Right renal pelvis (tissue), 4 donors: ENCODE measurements around the gene NOL7. TPM values are rescaled to one million over a fixed set of nuclear protein-coding genes. Genes with fewer than 3 reads are reported as not detected.

Experiments
- DNase-seq, 4 donors: peaks; one replicate each; pipeline ENCODE4 v3.0.0-alpha.2; 2013; ENCODE audit warnings: low read depth in 4 of 4, low spot score in 3 of 4, missing footprints in 1 of 4
- polyA plus RNA-seq, 4 donors: library from polyadenylated mRNA; unstranded; fragments of 120-200 nt; gene quantifications; one replicate each; pipeline ENCODE4 v1.2.1, GENCODE V29; 2013; ENCODE audit not compliant: insufficient read length in 4 of 4

NOL7 gene
- polyA plus RNA-seq, 4 donors: 88.0 to 97.0 (median 94.3) TPM

GRCh38 chr6:13593103-13593502 lies 22.0 kb upstream of the NOL7 start:
- no peak for DNase-seq

DNA sequence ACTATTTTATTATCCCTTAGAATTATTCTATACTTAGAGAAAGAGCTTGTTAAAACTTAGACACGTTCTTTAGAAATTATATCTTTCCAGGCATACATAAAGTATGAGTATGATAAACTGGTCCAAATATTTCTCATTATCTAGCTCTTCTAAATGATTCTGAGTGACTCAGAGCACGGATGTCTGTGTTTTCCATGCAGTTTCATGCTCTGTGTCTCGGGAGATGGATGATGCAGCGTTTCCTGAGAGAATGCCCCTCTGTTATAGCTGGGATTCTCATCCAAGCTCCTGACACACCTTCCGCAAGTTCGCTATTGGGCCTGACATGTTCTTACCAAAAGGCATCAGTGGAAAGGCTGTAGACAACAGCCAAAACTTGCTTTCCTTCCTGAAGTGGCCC lies 21.4 kb upstream of the NOL7 start:
- DNase-seq: no peak

GRCh38 chr6:13597073-13597472 lies 18.1 kb upstream of the NOL7 start:
- no peak for DNase-seq

- no peak for DNase-seq
These were observed 15.1 kb upstream of the NOL7 start for GRCh38 chr6:13600036-13600435.

DNA sequence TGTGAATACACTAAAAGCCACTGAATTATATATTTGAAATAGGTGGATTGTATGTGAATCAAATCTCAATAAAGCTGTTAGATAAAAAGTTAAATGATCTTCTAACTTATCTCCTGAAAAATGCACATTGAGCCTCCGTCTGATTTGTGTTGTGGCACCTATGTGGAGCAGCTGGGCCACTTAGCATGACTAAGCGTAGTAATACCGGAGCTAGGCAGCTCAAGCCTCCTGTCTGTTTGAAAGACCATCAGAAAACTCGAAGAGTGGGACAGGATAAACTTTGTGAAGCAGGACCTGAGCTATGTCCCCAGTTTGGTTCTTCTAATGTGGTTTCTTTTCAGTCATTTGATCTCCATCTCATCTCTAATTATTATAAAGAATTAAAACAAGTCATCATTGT lies 11.0 kb upstream of the NOL7 start:
- no peak for DNase-seq

- no peak for DNase-seq
These were observed 10.4 kb upstream of the NOL7 start for GRCh38 chr6:13604546-13605416.

- no peak for DNase-seq
These were observed 9.5 kb upstream of the NOL7 start for GRCh38 chr6:13605634-13606033.

GRCh38 chr6:13611715-13612114 lies 3.4 kb upstream of the NOL7 start:
- no peak for DNase-seq

DNA sequence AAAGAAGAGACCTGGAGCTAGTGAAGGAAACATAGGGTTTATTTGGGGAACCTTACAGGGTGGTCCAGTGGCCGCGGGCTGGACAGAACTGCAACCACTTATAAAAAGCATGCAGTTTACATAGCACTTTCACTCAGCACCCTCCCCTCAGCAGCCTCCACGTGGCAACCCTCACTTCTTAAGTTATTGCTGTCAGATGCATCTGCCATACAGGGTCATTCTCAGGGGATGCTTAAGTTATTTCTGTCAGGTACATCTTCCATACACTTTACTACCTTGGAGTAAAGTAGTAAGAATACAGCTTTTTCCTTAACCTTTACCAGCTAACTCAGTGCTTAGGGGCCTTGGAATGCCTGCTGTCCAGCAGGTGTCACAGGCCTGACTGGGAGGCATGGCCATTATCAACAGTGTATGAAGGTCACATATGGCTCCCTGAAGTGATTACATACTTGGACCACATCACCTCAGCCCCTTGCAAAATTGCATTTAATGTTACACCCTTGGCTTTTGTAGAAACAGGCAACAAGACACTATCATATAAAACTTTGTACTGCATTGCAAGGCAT lies 2.0 kb upstream of the NOL7 start:
- no peak for DNase-seq

DNA sequence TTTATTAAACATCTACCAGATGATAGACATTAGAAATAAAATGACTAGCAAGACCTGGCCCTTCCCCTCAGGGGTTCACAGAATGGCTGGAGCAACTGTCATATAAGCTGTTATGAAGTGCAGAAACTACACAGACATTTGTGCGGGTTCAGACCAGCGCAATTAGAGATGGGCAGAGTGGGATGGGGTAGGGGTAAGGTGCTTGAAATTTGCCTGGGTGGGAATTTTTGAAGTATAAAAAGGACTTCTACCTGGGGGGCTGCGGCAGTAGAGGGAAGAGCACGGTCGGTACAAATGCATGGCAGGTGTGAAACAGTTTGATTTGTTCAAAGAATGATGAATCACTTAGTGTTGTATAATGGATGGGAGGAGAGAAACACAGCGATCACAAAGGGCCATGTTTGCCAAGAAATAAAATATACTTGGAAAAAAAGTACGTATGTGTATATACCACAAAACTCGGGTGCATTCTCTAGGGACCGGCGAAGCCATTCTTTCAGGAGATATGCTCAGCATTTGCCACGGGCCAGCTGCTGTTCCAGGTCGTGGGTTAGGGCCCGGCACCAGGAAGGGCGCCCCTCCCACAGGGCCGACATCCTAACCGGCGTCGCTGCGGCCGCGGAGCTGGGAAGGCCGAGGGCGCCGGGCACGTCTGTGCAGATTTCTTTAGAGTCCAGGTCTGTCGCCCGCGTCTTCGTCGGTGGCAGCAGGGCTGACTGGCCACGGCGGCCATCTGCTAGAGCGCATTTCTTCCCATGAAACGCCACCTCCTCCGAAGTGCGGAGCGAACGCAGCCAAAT lies 809 bp upstream of the NOL7 start:
- DNase-seq: peak in 1 of 4 donors; percentile 10

DNA sequence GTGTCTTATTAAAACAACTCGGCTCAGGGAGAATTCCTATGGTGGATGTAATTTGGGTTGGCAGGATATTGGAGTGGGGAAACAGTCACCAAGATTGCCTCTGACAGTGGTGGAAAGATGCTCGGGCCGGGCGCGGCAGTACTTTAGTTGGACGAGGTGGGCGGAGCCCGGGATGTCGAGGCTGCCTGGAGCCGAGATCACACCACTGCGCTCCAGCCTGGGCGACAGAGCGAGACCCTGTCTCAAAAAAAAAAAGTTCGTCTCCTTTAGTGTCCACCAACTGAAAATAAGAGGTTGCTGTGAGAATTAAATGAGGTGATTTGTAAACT lies 621 bp downstream of the NOL7 start:
- DNase-seq: peak in 2 of 4 donors; percentile 10 to 18

GRCh38 chr6:13617066-13617465 lies 1.9 kb downstream of the NOL7 start:
- DNase-seq: no peak

GRCh38 chr6:13624871-13625288 lies 9.7 kb downstream of the NOL7 start:
- DNase-seq: no peak

GRCh38 chr6:13629459-13630116 lies 14.5 kb downstream of the NOL7 start:
- no peak for DNase-seq

GRCh38 chr6:13630499-13630898 lies 15.4 kb downstream of the NOL7 start:
- DNase-seq: no peak

GRCh38 chr6:13633343-13633742 lies 18.2 kb downstream of the NOL7 start:
- no peak for DNase-seq

GRCh38 chr6:13635948-13636658 lies 21.0 kb downstream of the NOL7 start:
- no peak for DNase-seq

DNA sequence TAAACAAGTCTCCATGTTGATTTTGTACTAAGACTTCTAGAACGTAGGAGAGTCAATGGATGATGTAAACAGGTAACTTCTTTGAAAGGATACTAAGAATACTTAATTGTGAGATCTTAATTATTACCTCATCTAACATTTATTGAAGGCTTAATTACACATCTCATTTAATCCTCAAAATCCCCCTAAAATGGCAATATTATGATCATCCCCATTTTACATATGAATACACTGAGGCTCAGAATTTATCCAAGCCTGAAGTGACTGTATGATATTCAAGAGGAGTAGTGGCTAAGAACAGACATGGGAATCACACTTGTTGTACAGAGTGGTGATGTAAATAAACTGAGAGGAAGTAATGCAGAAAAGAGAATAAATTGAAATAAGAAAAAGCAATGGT lies 22.9 kb downstream of the NOL7 start:
- DNase-seq: no peak

DNA sequence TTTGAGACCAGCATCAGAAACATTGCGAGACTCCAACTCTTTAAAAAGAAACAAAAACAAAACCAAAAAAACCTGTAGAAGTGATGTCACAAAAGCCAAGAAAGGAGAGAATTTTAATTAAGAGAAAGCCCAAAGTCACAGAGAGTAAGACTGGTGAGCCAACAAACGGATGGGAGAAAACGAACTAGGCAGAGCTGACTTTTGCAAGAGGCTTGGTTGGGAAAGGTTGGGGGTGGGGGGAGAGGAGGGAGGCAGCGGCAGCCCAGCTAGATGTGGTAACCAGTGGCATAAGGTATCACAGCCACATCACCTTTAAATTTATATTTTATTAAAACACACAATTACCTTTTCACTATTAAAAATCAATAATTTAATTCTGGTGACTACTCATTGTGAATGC lies 23.5 kb downstream of the NOL7 start:
- DNase-seq: no peak

DNA sequence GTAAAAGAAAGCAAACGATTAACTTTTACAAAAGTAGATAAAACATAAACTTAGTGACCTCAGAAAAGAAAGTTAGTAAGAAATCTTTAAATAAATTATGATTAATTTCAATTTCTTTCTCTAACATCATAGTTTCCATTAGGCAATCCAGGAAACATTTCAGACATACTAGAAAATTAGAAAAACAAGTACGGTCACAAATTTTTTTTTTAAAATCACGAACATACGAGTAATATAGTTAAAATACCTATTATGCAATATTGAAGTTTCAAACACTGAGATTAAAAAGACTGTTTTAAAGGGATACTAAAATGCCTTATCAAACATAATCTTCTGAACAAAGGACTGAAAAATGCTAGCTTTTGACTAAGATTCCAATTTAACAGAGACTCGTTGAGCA lies 26.2 kb downstream of the NOL7 start:
- no peak for DNase-seq
